GM19328 (cell line): ENCODE measurements around the gene FAM89B.
A peak's percentile ranks its signal among the peaks of the same experiment; 100 is the strongest.

ENCODE experiments used
- ATAC-seq: cut with Tn5 transposase; IDR thresholded peaks from one replicate; pipeline ENCODE4 v1.9.1; 2021; ENCODE audit warnings: mild to moderate bottlenecking, moderate library complexity; ENCODE audit not compliant: unreplicated experiment

Gene FAM89B

GRCh38 chr11:65538915-65539743 lies 33.2 kb upstream of the FAM89B start:
- no peak for ATAC-seq

GRCh38 chr11:65539744-65540289 lies 32.5 kb upstream of the FAM89B start:
- peak; percentile 51 for ATAC-seq

GRCh38 chr11:65540290-65541092 lies 31.8 kb upstream of the FAM89B start:
- ATAC-seq: peak; percentile 54

- no peak for ATAC-seq
Measured at GRCh38 chr11:65541093-65541982, 31.0 kb upstream of the FAM89B start.

- no peak for ATAC-seq
Measured at GRCh38 chr11:65542738-65543390, 29.5 kb upstream of the FAM89B start.

- no peak for ATAC-seq
Measured at GRCh38 chr11:65545853-65546216, 26.5 kb upstream of the FAM89B start.

GRCh38 chr11:65546217-65546958 lies 25.9 kb upstream of the FAM89B start:
- peak; percentile 56 for ATAC-seq

GRCh38 chr11:65547446-65548125 lies 24.8 kb upstream of the FAM89B start:
- no peak for ATAC-seq

- ATAC-seq: no peak
Measured at GRCh38 chr11:65548395-65548794, 23.9 kb upstream of the FAM89B start.

GRCh38 chr11:65549096-65549495 lies 23.2 kb upstream of the FAM89B start:
- ATAC-seq: no peak

- ATAC-seq: no peak
Measured at GRCh38 chr11:65551572-65552387, 20.6 kb upstream of the FAM89B start.

- no peak for ATAC-seq
Measured at GRCh38 chr11:65552388-65552951, 19.9 kb upstream of the FAM89B start.

GRCh38 chr11:65553301-65554001 lies 18.9 kb upstream of the FAM89B start:
- no peak for ATAC-seq

GRCh38 chr11:65554057-65554818 lies 18.1 kb upstream of the FAM89B start:
- no peak for ATAC-seq

- ATAC-seq: no peak
Measured at GRCh38 chr11:65554842-65555430, 17.4 kb upstream of the FAM89B start.

- ATAC-seq: no peak
Measured at GRCh38 chr11:65555693-65556231, 16.6 kb upstream of the FAM89B start.
